Measurements from ENCODE around the gene NCEH1. TPM values are rescaled to one million over a fixed set of nuclear protein-coding genes. Genes with fewer than 3 reads are reported as not detected.

Gene NCEH1
- total and polyA plus RNA-seq, 2 of the 13 experiments (the other 11 are each of a cell fraction or from before 2014, with no cell fraction given): 12.9 to 21.4 TPM

- TF ChIP-seq ZNF616 (CRISPR knock-in tag; IDR thresholded peaks at IDR 0.05; ENCODE audit: low read depth): peak; percentile 99
- TF ChIP-seq KDM3A (CRISPR knock-in tag; IDR thresholded peaks at IDR 0.05; ENCODE audit: low read depth): peak; percentile 72; the same call in 1 of the 2 replicates
- TF ChIP-seq SNAPC2 (CRISPR knock-in tag; IDR thresholded peaks at IDR 0.05): peak; percentile 46; the same call in 1 of the 2 replicates
- TF ChIP-seq ZNF614 (CRISPR knock-in tag; IDR thresholded peaks at IDR 0.05; ENCODE audit: borderline replicate concordance): 0 out of 2 replicates have a peak, but pooled peaks have one; percentile 20
- no peak for TF ChIP-seq NFE2L1 (CRISPR knock-in tag; IDR thresholded peaks at IDR 0.05; ENCODE audit: borderline replicate concordance)
- TF ChIP-seq STAG1 (CRISPR knock-in tag; IDR thresholded peaks at IDR 0.05): peak; percentile 95
- peak; percentile 61 for TF ChIP-seq FOXA3 (CRISPR knock-in tag; IDR thresholded peaks at IDR 0.05)
- 0 out of 2 replicates have a peak, but pooled peaks have one; percentile 26 for TF ChIP-seq HOXA5 (CRISPR knock-in tag; IDR thresholded peaks at IDR 0.05)
- TF ChIP-seq RFX3 (CRISPR knock-in tag; IDR thresholded peaks at IDR 0.05): no peak
- TF ChIP-seq ISL2 (CRISPR knock-in tag; IDR thresholded peaks at IDR 0.05): 0 out of 2 replicates have a peak, but pooled peaks have one; percentile 21
- peak; percentile 39 for TF ChIP-seq TEAD3 (CRISPR knock-in tag; optimal IDR thresholded peaks at IDR 0.05; ENCODE audit: borderline replicate concordance)
- 0 out of 2 replicates have a peak, but pooled peaks have one; percentile 31 for TF ChIP-seq E2F1 (CRISPR knock-in tag; IDR thresholded peaks at IDR 0.05)
- TF ChIP-seq NCOR1 (IDR thresholded peaks at IDR 0.05; ENCODE audit: borderline replicate concordance, low read length): no peak
- 0 out of 2 replicates have a peak, but pooled peaks have one; percentile 35 for TF ChIP-seq NCOA1 (CRISPR knock-in tag; IDR thresholded peaks at IDR 0.05)
- TF ChIP-seq MED1 (CRISPR knock-in tag; IDR thresholded peaks at IDR 0.05): peak; percentile 27; the same call in 1 of the 2 replicates
- TF ChIP-seq ZNF205 (CRISPR knock-in tag; IDR thresholded peaks at IDR 0.05): 0 out of 2 replicates have a peak, but pooled peaks have one; percentile 20
- TF ChIP-seq ZNF256 (CRISPR knock-in tag; conservative IDR thresholded peaks at IDR 0.05): 0 out of 2 replicates have a peak, but pooled peaks have one; percentile 19
- 0 out of 2 replicates have a peak, but pooled peaks have one; percentile 22 for TF ChIP-seq FOXP4 (CRISPR knock-in tag; IDR thresholded peaks at IDR 0.05)
These were observed 43.8 kb downstream of the NCEH1 start (continued) for GRCh38 chr3:172666873-172667694.
